ENCODE data around the gene SLC22A12.

The SLC22A12 gene

DNA sequence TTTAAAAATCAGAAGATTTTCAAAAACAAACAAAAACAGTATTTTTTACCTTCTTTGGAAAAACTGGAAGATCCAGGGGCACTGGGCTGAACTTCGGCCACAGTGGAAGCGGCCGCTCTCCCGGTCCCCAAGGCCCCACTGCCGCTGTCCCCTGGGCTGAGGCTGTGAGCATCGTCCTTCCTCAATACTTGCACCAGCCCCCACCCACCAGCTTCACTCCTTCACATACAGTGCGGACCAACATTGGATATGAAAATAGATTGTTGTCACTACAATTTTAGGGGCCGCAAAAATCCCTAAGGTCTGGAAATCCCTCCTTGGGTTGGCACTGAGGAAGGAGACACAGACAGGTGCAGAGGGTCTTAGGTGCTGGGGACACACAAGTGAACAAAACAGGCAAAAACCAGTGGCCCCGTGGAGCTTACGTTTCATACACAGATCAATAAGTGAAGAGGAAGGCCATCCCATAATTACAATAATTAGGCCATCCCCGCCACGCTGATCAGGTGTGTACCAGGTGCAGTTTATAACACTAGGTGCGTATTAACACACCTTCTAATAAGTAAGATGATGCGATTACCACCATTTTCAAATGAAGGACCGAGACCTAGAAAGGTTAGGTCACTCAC, 28.2 kb upstream of the SLC22A12 start:
- DNase-seq (ENCODE audit: low spot score) = no peak

DNA sequence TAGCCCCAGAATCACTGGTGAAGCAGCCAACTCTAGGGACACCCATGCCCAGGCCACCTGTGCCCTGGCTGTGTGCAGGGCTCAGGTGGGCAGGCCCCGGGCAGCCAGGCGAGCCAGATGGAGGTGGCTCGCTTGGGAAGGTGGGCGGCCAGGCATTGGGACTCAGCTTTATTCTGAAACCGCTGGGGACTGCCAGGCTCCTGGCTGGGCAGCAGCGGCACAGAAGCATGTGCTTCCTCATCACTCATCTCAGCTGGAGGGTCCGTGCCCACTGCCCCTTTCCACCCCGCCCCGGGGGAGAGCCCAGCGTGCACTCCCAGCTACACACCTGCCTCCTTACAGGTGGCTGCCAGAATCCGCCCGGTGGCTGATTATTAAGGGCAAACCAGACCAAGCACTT, 27.1 kb upstream of the SLC22A12 start:
- DNase-seq (ENCODE audit: low spot score) = no peak

GRCh38 chr11:64564419-64564818, 26.6 kb upstream of the SLC22A12 start:
- no peak for DNase-seq (ENCODE audit: low spot score)

DNA sequence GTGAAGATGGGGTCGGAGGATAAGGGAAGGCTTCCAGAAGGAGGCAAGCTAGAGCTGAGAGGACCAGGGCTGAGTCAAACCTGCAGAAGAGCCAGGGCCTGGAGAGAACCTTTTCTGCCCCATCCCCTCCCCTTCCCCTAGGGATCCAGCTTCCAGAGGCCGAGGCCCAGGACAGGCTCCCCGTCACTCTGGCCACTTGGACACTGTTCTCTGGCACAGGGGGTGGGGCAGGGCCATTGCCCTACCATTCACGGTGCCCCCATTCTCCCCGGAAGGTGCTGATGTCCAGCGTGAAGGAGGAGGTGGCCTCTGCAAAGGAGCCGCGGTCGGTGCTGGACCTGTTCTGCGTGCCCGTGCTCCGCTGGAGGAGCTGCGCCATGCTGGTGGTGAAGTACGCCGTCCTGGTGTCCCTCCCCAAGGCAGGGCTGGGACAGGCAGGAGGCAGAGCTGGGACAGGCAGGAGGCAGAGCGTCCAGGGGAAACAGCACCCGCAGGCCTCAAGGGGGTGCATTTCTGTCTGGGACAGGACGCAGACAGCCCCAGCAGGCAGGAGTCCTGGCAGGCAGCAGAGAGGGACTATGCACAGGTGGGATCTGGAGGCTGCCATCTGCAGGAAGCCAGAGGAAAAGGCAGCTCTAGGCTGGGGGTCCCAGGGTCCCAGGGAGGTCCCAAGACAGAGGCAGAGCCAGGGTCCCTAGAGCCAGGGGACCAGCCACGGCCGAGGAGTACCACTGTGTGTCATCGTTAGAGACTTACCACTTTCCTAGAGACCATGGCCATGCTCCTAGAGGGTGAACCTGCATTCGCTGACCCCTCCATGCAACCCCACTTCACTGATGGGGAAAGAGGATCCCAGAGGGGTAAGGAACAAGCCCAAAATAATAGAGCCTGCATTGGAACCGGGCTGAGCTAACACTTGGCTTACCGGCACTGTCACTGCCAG, 25.8 kb upstream of the SLC22A12 start:
- no peak for DNase-seq (ENCODE audit: low spot score)

DNA sequence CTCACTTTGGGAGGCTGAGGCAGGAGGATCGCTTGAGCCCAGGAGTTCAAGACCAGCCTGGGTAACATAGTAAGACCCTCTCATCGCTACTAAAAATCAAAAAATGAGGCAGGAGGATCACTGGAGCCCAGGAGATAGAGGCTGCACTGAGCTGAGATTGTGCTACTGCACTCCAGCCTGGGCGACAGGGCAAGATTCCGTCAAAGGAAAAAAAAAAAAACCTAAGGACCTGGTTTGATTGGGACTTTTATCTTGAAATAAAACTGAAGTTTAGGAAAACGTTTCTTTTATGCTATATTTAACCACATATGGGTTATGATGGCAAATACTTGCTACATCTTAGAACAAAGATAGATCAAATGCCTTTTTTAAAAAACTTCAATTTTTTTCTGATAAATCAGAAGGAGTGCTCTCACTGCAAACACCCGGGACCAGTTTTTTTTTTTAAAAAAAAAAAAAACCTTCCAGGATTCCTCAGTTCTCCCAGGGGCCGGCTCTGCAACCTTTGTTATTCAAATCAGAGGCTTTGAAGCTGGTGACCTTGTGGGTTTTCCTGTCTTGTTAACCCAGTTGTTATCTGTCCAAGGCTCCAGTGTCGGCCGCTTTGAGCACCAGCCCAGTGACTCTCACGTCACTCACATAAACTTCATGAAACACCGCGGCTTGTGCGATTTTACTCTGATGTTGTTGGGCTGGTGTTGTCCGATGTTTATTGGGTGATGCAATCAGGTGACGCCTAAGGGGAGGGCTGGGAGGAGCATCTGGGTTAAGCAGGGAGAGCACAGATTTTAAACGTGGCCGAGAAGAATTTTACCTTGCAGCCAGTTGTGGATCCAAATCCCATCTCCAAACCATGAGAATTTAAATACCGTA, 24.7 kb upstream of the SLC22A12 start:
- DNase-seq (ENCODE audit: low spot score) = peak; percentile 2

DNA sequence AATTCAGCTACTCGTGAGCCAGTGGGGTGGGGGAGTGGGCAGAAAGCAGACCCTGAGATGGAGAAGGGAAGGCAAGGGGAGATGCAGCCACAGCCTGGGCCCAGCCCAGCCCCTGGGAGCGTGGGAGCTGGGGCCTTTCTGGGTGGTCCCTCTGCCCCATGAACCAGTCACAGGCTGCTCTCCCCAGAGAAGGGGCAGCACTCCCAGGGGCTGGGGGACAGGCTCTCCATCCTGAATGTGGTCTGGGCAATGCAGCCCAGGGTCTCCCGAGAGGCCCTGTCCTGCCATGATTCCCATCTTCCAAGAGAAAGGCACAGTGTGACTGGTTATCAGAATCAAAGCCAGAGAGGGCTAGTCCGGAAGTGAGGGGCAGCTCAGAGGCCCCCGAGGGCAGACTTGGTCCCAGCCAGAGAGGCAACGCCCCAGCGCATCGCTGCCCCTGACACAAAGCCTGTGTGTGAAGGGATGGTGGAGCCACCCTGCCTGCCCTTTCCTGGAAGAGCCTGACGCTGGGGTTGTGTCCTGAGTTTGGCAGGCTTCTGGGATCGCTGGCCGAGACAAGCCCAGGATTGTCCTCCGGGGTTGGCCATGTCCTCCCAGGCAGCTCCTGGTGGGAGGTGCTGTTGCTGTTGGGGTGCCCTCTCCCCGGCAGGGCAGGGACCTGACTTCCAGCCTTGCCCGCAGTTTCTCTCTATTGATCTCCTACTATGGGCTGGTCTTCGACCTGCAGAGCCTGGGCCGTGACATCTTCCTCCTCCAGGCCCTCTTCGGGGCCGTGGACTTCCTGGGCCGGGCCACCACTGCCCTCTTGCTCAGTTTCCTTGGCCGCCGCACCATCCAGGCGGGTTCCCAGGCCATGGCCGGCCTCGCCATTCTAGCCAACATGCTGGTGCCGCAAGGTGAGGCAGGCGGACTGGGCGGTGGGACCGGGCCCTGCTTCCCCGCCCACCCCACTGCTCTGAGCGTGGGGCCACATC, 23.8 kb upstream of the SLC22A12 start:
- no peak for DNase-seq (ENCODE audit: low spot score)

DNA sequence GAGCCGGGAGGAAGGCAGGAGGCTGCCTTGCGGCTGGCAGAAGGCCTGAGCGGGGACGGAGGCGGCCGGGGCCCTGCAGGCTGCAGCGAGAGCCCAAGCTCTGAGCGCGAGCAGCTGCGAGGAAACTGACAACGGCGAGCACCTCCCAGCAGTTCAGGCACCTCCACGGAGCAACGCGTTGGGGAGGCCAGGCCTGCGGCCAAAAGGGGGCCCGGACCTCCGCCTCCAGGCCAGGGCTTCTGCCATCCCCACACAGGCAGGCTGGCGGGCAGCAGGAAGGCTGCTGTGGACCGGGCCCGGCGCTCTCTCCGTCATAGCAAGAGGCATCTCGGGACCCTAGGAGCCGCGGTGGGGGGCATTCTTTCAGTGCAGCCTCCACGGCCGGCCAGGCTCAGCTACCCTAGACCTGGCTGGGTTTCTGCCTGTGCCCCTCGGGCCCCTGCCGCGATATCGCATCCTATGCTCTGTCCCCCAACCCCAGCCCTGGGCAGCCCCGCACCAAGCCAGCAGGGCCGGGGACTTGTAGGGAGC, 22.9 kb upstream of the SLC22A12 start:
- no peak for DNase-seq (ENCODE audit: low spot score)

DNA sequence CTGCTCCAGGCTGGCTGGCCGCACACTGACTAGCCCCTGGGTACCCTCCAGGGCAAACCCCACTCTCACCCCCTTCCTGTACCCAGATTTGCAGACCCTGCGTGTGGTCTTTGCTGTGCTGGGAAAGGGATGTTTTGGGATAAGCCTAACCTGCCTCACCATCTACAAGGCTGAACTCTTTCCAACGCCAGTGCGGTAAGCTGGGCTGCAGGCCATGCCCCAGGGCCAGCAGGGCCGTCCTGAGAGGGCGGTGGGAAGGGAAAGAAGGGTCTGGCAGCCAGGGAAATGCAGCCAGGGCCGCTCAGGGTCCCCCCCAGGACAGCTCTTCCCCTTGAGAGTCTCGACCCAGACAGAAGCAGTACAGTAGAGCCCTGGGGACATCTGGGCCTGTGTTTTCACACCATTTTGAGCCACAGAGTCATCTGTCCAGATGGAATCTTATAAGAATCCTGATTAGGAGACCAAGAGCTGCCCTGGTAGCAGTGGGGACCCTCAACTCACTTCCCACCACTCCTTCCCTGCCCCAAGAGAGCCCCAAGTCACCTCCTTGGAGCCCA, 22.4 kb upstream of the SLC22A12 start:
- no peak for DNase-seq (ENCODE audit: low spot score)

DNA sequence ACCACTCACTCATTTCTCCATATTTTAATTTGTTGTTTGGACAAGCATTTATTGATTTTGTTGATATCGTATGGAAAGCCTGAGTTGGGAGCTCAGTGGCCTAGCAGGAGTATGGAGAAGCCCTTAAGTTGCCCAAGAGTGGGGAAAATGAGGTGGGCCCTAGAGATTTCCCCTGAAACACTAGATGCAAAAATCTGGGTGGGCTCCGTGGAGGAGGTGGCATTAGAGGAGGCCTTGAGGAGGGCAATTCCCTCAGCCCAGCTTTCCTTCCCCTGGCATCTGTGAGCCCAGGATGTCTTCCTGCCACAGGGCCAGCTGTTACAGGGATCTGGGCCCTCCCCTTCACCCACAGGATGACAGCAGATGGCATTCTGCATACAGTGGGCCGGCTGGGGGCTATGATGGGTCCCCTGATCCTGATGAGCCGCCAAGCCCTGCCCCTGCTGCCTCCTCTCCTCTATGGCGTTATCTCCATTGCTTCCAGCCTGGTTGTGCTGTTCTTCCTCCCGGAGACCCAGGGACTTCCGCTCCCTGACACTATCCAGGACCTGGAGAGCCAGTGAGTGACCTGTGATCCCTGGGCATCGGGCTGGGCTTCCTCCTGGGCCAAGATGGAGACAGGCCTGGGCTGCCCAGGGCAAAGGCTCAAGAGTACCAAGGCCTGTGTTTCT, 21.6 kb upstream of the SLC22A12 start:
- no peak for DNase-seq (ENCODE audit: low spot score)

- no peak for DNase-seq (ENCODE audit: low spot score)
These were observed 20.7 kb upstream of the SLC22A12 start for GRCh38 chr11:64570341-64570740.

DNA sequence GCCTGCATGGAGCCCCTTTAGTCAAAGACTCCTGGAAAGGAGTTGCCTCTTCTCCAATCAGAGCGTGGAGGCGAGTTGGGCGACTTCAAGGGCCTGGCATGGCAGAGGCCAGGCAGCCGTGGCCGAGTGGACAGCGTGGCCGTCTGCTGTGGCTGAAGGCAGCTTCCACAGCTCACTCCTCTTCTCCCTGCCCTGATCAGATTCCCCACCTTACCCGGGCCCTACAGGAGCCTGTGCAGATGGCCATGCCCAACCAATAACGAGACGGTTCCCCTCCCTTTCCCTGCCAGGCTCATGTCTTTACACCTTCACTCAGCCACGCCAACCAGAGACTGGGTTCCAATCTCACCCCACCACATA, 20.0 kb upstream of the SLC22A12 start:
- no peak for DNase-seq (ENCODE audit: low spot score)

DNA sequence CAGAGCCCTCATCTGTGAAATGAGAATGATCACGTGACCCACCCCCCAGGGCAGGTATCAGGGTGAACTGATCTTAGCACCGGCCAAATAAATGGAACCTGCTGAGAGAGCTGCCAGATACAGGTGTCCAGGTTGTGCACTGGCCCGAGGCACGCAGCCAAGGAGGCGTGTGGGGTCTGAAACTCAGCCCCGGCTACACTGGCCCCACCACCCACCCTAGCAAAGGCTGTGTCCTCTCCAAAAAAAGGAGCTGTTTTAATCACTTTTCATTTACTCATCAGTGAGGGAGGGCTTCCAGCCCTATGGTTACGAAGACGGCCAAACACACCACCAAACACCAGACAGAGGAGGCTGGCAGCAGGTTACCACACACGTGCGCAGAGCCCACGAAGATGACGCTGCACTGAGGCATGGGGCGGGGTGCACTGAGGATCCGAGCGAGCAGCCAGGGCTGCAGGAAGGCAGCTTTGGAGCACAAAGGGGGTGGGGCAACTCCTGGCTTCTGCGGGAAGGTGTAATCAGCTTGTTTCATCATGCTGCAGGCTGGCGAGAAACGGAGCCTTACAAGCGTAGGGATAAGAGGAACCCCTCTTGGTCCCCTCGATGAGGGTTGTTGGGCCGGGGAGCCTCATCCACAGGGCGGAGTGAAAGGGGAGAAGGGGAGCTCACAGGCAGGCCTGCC, 19.5 kb upstream of the SLC22A12 start:
- DNase-seq (ENCODE audit: low spot score) = no peak

DNA sequence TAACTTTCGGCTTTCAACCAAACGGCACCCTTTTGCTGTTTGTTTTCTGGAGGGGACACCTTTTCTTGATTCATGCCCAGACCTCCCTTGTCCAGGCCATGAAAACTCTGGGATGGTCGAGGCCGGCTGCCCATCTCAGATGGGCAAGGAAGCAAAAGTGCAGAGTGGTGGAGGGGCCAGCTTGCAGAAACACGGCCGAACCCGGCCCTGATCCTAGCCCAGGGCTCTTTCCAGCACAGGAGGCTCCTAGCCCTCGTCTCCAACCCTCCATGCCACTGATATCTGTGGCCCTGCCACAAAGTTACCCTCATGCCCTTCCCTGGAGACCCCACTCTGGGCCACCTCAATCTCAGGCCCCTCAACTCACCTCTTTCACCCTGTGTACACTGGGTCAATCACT, 18.9 kb upstream of the SLC22A12 start:
- no peak for DNase-seq (ENCODE audit: low spot score)

GRCh38 chr11:64577202-64577601, 13.8 kb upstream of the SLC22A12 start:
- DNase-seq (ENCODE audit: low spot score) = no peak

DNA sequence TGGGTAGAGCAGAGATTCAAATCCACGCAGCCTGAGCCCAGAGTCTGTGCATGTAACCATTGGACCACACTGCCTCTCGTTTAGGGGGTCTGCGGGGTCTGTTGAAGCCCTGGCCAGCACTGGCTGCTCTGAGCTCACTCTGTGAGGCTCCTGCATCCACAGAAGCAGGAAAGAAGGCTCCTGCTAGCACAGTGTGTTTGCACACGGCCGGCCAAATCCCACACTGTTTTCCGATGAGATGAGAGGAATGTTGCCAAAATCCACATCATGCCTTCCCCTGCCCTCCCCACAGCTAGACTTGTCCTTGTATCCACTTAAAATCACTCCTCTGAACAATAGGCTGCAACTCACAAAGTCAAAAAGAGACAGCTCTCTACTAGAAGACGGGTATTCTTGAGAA, 10.6 kb upstream of the SLC22A12 start:
- DNase-seq (ENCODE audit: low spot score) = no peak

- no peak for DNase-seq (ENCODE audit: low spot score)
These were observed 9.9 kb upstream of the SLC22A12 start for GRCh38 chr11:64581057-64581523.

DNA sequence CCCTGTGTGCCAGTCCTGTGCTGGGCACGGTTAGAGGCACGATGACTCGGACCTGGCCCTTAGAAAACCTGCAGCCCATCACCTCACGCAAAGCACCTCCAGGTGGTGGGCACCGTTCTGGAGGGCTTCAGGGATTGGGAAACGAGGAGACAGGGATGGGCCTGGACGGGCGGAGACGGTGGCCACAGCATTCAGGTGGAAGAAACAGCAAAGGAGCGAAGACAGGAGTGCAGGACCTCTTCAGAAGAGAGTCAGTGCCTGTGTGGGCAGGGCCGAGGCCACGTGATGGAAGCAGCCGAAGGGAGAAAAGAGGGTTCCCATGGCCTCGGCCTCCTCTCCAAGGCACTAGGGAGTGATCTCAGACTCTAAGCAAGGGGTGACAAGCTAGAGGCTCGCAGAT, 8.1 kb upstream of the SLC22A12 start:
- DNase-seq (ENCODE audit: low spot score) = no peak

- DNase-seq (ENCODE audit: low spot score) = no peak
These were observed 7.4 kb upstream of the SLC22A12 start for GRCh38 chr11:64583296-64584262.

Data from CD4-positive, alpha-beta T cell treated with Interleukin-2 at 100 ng/mL for 4 hours (primary cell).